ENCODE measurements around the gene E2F3.

Gene E2F3

GRCh38 chr6:20538131-20538662 lies 136.5 kb downstream of the E2F3 start:
- no peak for DNase-seq

DNA sequence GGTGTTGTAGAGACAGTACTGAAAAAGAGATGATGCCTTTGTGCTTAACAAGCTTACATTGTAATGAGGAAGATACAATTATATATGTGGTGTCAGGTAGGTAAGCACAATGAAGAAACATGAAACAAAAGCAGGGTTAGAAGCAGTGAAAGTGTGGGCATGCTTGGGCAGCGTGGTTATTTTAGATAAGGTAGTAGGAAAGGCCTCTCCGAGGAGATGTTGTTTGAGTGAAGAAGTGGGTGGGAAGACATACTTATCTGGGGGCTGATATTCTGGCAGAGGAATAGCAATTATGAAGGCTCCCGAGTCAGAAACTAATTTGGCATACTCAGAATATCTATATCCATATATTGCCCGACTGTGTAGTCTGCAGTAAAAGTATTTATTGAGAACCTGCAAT lies 137.2 kb downstream of the E2F3 start:
- DNase-seq: no peak

DNA sequence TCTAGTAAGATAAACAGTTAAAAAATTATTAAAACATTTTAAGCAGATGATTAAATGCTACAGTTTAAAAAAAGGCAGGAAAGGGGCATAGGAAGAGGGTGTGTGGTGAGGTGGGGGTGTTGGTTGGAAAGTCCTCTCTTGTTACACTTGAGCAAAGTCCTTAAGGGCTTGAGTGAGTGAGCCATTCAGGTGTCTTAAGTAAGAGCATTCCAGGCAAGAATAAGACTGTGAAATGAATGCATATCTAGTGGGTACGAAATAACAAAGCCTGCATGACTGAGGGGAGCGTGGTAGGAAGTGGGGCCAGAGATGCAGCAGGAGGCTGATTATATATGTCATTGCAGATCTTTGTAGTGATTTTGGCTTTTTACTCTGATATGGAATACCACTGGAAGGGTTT lies 137.7 kb downstream of the E2F3 start:
- no peak for DNase-seq

- no peak for DNase-seq
Measured at GRCh38 chr6:20540683-20541082, 139.0 kb downstream of the E2F3 start.

- no peak for DNase-seq
Measured at GRCh38 chr6:20541382-20541781, 139.7 kb downstream of the E2F3 start.

GRCh38 chr6:20542927-20543602 lies 141.4 kb downstream of the E2F3 start:
- DNase-seq: peak in 1 of 2 experiments; percentile 15
